Sigmoid colon (tissue), 7 donors: ENCODE data around the gene CBY2. TPM values are rescaled to one million over a fixed set of nuclear protein-coding genes. Genes with fewer than 3 reads are reported as not detected.

Source experiments
- DNase-seq: peaks from one replicate; pipeline ENCODE4 v3.0.0-alpha.2; 2019
- H3K27ac ChIP-seq, 4 donors: fragments of 200-600 bp; sonication (generic); one replicate each; pipeline ENCODE4 v1.5.1; 2016 to 2019; ENCODE audit warnings: mild to moderate bottlenecking in 1 of 4
- H3K27me3 ChIP-seq, 3 donors: fragments of 200-600 bp; sonication (generic); one replicate each; pipeline ENCODE4 v1.5.1; 2019; ENCODE audit warnings: mild to moderate bottlenecking in 1 of 3
- H3K36me3 ChIP-seq, 4 donors: fragments of 200-600 bp; sonication (generic); one replicate each; pipeline ENCODE4 v1.5.1; 2016 to 2019
- H3K4me1 ChIP-seq, 4 donors: fragments of 200-600 bp; sonication (generic); one replicate each; pipeline ENCODE4 v1.5.1; 2017 to 2019
- H3K4me3 ChIP-seq, 4 donors: fragments of 200-600 bp; sonication (generic); one replicate each; pipeline ENCODE4 v1.5.1; 2017 to 2019; ENCODE audit warnings: mild to moderate bottlenecking in 2 of 4, moderate library complexity in 1 of 4
- H3K9me3 ChIP-seq, 4 donors: fragments of 200-600 bp in 3 of 4; sonication (generic) in 3 of 4; one replicate each; pipeline versions ENCODE4 v1.5.1 to v1.6.1; 2013 to 2019
- CTCF ChIP-seq, 4 experiments: fragments of 450-650 bp in 3 of 4; fragments of 200-600 bp in 1 of 4; IDR thresholded peaks; one replicate each; pipeline ENCODE4 v1.5.1; 2016 to 2019; ENCODE audit warnings: antibody characterized with exemption in 4 of 4, mild to moderate bottlenecking in 3 of 4, moderate library complexity in 2 of 4
- EP300 ChIP-seq, 4 donors: sonication (generic); formaldehyde crosslinking; IDR thresholded peaks; one replicate each; pipeline ENCODE4 v1.6.1; 2017; ENCODE audit warnings: antibody characterized with exemption in 4 of 4
- POLR2A ChIP-seq, 2 donors: fragments of 450-650 bp; IDR thresholded peaks; one replicate each; pipeline ENCODE4 v1.6.1; 2016; ENCODE audit warnings: antibody characterized with exemption in 2 of 2, mild to moderate bottlenecking in 2 of 2, moderate library complexity in 2 of 2
- POLR2AphosphoS5 ChIP-seq, 4 donors: sonication (generic); formaldehyde crosslinking; IDR thresholded peaks; one replicate each; pipeline ENCODE4 v1.6.1; 2017; ENCODE audit warnings: antibody characterized with exemption in 4 of 4
- WGBS, 2 donors: extraction: QIAGEN DNeasy Blood & Tissue Kit; methylation state at CpG; one replicate each; pipeline ENCODE4 v1.1.7; 2013; 5-methylcytosine and 5-hydroxymethylcytosine counted together
- intact Hi-C: fragments of 100-400 bp; cut with DNase I; formaldehyde crosslinking; loops from one replicate; pipeline ENCODE4 v1.15.1; 2023
- polyA plus RNA-seq, 3 donors: library from polyadenylated mRNA; stranded (reverse); fragments of 200-250 nt; gene quantifications; one replicate each; pipeline ENCODE4 v1.2.3, GENCODE V29; 2013
- small RNA-seq, 3 donors: library from RNA; depleted of rRNA; stranded (forward); fragments of <200 nt; gene quantifications; one replicate each; pipeline ENCODE3, GENCODE V24; 2016
- total RNA-seq, 4 donors: library from RNA; depleted of rRNA; stranded (reverse); fragments of >200 nt; gene quantifications; one replicate each; pipeline ENCODE4 v1.1.0, GENCODE V29; 2016
- donor health status: healthy with polysubstance abuse.
- donor health status: Bipolar disorder and iron deficiency.
- donor health status: healthy.

Gene CBY2
- total and polyA plus RNA-seq, 7 donors, result not detected

- Histone ChIP-seq H3K4me1 (peaks cover 0 to 7% (median 3%) of the 10 kb centered on the region in 4 donors), H3K36me3 (no peaks in the 10 kb centered on the region), H3K4me3 (no peak overlapping the region), H3K9me3 (no peaks in the 10 kb centered on the region), H3K27ac (no peak overlapping the region), H3K27me3 (no peaks in the 10 kb centered on the region)
- intact Hi-C loops, result no loop called here
- WGBS, 2 donors, result 81 to 89% methylated on average over 4 of the region's 4 CpGs
- no peak for TF ChIP-seq EP300 (IDR thresholded peaks at IDR 0.05)
- no peak for TF ChIP-seq CTCF (IDR thresholded peaks at IDR 0.05)
- no peak for TF ChIP-seq POLR2AphosphoS5 (IDR thresholded peaks at IDR 0.05)
- TF ChIP-seq POLR2A (IDR thresholded peaks at IDR 0.05), result no peak
- no peak for DNase-seq
These were observed 61.3 kb downstream of the CBY2 start for GRCh38 chr13:45763419-45763818.

Small RNA genes within 50 kb of the gene (small RNA-seq; reads per million reads assigned to genes)
- 0 reads per million in 3 donors for gene RF00017

Other genes starting within 250 kb of the CBY2 start
- 10 to 100 TPM; 24.9 to 30.0 (median 27.2) TPM for gene COG3, start 237.4 kb upstream of the CBY2 start, total RNA-seq
- gene COG3, start 237.4 kb upstream of the CBY2 start, polyA plus RNA-seq, result 10 to 100 TPM; 22.9 to 30.7 (median 29.4) TPM
- gene ERICH6B, start 86.6 kb upstream of the CBY2 start, total RNA-seq, result not detected
- gene ERICH6B, start 86.6 kb upstream of the CBY2 start, polyA plus RNA-seq, result not detected
- gene SIAH3, start 149.4 kb downstream of the CBY2 start, total RNA-seq, result not detected
- under 1 TPM in 1 of 3 donors, not detected in 2; 0.01 TPM for gene SIAH3, start 149.4 kb downstream of the CBY2 start, polyA plus RNA-seq